ENCODE data around the gene ZBED2. TPM values are rescaled to one million over a fixed set of nuclear protein-coding genes. Genes with fewer than 3 reads are reported as not detected.

Gene ZBED2
- total and polyA plus RNA-seq, 2 of the 8 experiments (the other 6 are each of a cell fraction or from before 2014, with no cell fraction given): not detected

DNA sequence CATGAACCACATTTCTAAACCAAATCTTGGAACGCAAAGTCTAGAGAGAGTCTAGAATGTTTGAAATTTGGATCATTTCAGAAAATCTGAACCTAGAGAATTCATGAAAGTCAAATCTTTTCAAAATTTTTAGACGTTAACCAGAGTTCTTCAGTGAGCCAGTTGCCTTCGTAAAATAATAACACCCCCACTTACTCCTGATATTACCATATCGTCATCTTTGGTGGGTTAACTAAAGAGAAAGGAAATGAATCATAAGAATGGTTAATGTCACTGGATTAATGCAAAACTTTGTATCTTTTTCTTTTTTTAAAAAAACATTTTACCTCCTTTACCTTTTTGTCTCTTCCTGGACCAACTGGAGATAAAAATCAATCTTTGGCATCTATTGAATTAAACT lies 1.2 kb upstream of the ZBED2 start (continued):
- TF ChIP-seq CREB1 (IDR thresholded peaks at IDR 0.05): no peak

GRCh38 chr3:111594781-111595180 lies 365 bp downstream of the ZBED2 start:
- H4K91ac ChIP-seq (replicated peaks; ENCODE audit: insufficient read length, low read length): no peak overlapping the region
- no peak overlapping the region for H3K9ac ChIP-seq (replicated peaks in 1 of 4; ENCODE audit: extremely low read depth in 1 of 4, low read depth in 3 of 4, low read length in 3 of 4)
- FAIRE-seq (no peak), DNase-seq (ENCODE audit: low read depth in 1 of 2, low spot score in 2 of 2) (no peak)
- no peaks in the 10 kb centered on the region for H3K23me2 ChIP-seq (ENCODE audit: low read depth, low read length)
- H2AFZ ChIP-seq (ENCODE audit: low read length): no peak overlapping the region
- no peak overlapping the region for H3K23ac ChIP-seq (ENCODE audit: insufficient read length)
- no peak overlapping the region for H3K27ac ChIP-seq (ENCODE audit: low read depth, low read length)
- no peaks in the 10 kb centered on the region for H3K79me2 ChIP-seq (ENCODE audit: control insufficient read depth in 1 of 2, insufficient read depth in 2 of 2, low read length in 2 of 2)
- TF ChIP-seq EZH2 (IDR thresholded peaks at IDR 0.05; ENCODE audit: low read depth, low read length, severe bottlenecking) (no peak), SUZ12 (IDR thresholded peaks at IDR 0.05; ENCODE audit: low read length) (no peak), BCL11A (IDR thresholded peaks at IDR 0.05; ENCODE audit: low read depth in 2 of 2, low read length in 2 of 2) (no peak), NANOG (IDR thresholded peaks at IDR 0.05; ENCODE audit: insufficient read depth, low read depth, low read length, poor library complexity, severe bottlenecking) (no peak), TBP (IDR thresholded peaks at IDR 0.05; ENCODE audit: low read depth, low read length) (no peak), EGR1 (IDR thresholded peaks at IDR 0.05; ENCODE audit: borderline replicate concordance, low read depth, low read length) (no peak)
- no peak overlapping the region for H2BK12ac ChIP-seq (ENCODE audit: low read depth, low read length)
- H3K4ac ChIP-seq (replicated peaks; ENCODE audit: insufficient read length, low read depth, low read length): no peak overlapping the region
- no peaks in the 10 kb centered on the region for H3K9me3 ChIP-seq (ENCODE audit: insufficient read depth in 2 of 2, low read depth in 1 of 2, low read length in 1 of 2)
- H3K79me1 ChIP-seq (ENCODE audit: low read depth, low read length): no peaks in the 10 kb centered on the region
- H3K14ac ChIP-seq (ENCODE audit: insufficient read length): no peak overlapping the region
- ChIA-PET POLR2A (ENCODE audit: partially characterized antibody) (no interaction called here), CTCF (ENCODE audit: partially characterized antibody) (interaction anchor here (1.3 kb wide), 1 partner anchor 16 kb away, joined by 3 read pairs; no protein-coding TSS in a partner anchor)
- no peak overlapping the region for H3K56ac ChIP-seq (replicated peaks; ENCODE audit: insufficient read length, low read depth, low read length)
- H3K36me3 ChIP-seq (ENCODE audit: control insufficient read depth in 2 of 4, insufficient read depth in 4 of 4, low read length in 3 of 4): no peaks in the 10 kb centered on the region
- H2BK5ac ChIP-seq (ENCODE audit: low read depth, low read length): no peak overlapping the region
- no peak overlapping the region for H2AK5ac ChIP-seq (ENCODE audit: low read depth, low read length)
- H3K27me3 ChIP-seq (replicated peaks in 1 of 4; ENCODE audit: control insufficient read depth in 3 of 4, extremely low read depth in 1 of 4, insufficient read depth in 3 of 4, low read length in 3 of 4): no peaks in the 10 kb centered on the region
- no peak overlapping the region for H2BK15ac ChIP-seq (ENCODE audit: low read length)
- H2BK20ac ChIP-seq (ENCODE audit: low read length): no peak overlapping the region
- H3K4me3 ChIP-seq (ENCODE audit: extremely low read depth in 1 of 4, insufficient read depth in 2 of 4, low read depth in 3 of 4, low read length in 4 of 4): no peak overlapping the region
- H3K4me1 ChIP-seq (replicated peaks in 1 of 4; ENCODE audit: control insufficient read depth in 3 of 4, insufficient read depth in 4 of 4, low read length in 3 of 4): no peaks in the 10 kb centered on the region
- 7% methylated on average over 1 of the region's 1 CpG; no CpG with 5 or more reads in 1 of the 2 experiments for WGBS, 2 experiments (ENCODE audit: extremely low coverage in 1 of 2, insufficient coverage in 1 of 2, insufficient read length in 1 of 2, insufficient replicate concordance in 2 of 2, low coverage in 1 of 2, low lambda C conversion rate in 2 of 2, missing lambda C conversion rate in 1 of 2)
- no peak overlapping the region for H2BK120ac ChIP-seq (replicated peaks; ENCODE audit: low read depth, low read length)
- H4K8ac ChIP-seq (ENCODE audit: extremely low read depth, insufficient read depth, low read length): no peak overlapping the region
- no peak overlapping the region for H3K18ac ChIP-seq (ENCODE audit: extremely low read depth, low read length)
- no peak overlapping the region for H3K4me2 ChIP-seq (ENCODE audit: insufficient read depth in 1 of 2, low read depth in 2 of 2, low read length in 2 of 2)
- no peak overlapping the region for H4K5ac ChIP-seq (ENCODE audit: insufficient read length, low read depth, low read length)
- no peaks in the 10 kb centered on the region for H4K20me1 ChIP-seq (replicated peaks in 1 of 2; ENCODE audit: control insufficient read depth in 1 of 2, insufficient read depth in 2 of 2, low read length in 2 of 2)

All from H1 (cell line).